ENCODE results near the gene TAOK3. TPM values are rescaled to one million over a fixed set of nuclear protein-coding genes. Genes with fewer than 3 reads are reported as not detected.

The TAOK3 gene
- total RNA-seq, 1 donor = 34.5 TPM

- DNase-seq (ENCODE audit: low read depth) = no peak
Measured at GRCh38 chr12:118344829-118345228, 27.9 kb downstream of the TAOK3 start.

GRCh38 chr12:118342090-118342489, 30.6 kb downstream of the TAOK3 start:
- DNase-seq (ENCODE audit: low read depth) = no peak
- H3K4me3 ChIP-seq (ENCODE audit: low read depth, low read length) = no peak overlapping the region
- no peak for TF ChIP-seq CTCF (IDR thresholded peaks at IDR 0.05; ENCODE audit: insufficient read depth, low read depth, low read length)

More at GRCh38 chr12:118344829-118345228, 27.9 kb downstream of the TAOK3 start:
- H3K4me3 ChIP-seq (ENCODE audit: low read depth, low read length) = no peak overlapping the region
- TF ChIP-seq CTCF (IDR thresholded peaks at IDR 0.05; ENCODE audit: insufficient read depth, low read depth, low read length) = no peak

- DNase-seq (ENCODE audit: low read depth) = peak; percentile 85
- TF ChIP-seq CTCF (IDR thresholded peaks at IDR 0.05; ENCODE audit: insufficient read depth, low read depth, low read length) = no peak
- H3K4me3 ChIP-seq (ENCODE audit: low read depth, low read length) = no peak overlapping the region
Measured at GRCh38 chr12:118337194-118337838, 35.4 kb downstream of the TAOK3 start.

- TF ChIP-seq CTCF (IDR thresholded peaks at IDR 0.05; ENCODE audit: insufficient read depth, low read depth, low read length) = no peak
- DNase-seq (ENCODE audit: low read depth) = no peak
- H3K4me3 ChIP-seq (ENCODE audit: low read depth, low read length) = no peak overlapping the region
Measured at GRCh38 chr12:118336123-118336522, 36.6 kb downstream of the TAOK3 start.

- no peak for TF ChIP-seq CTCF (IDR thresholded peaks at IDR 0.05; ENCODE audit: insufficient read depth, low read depth, low read length)
- H3K4me3 ChIP-seq (ENCODE audit: low read depth, low read length) = no peak overlapping the region
- peak; percentile 82 for DNase-seq (ENCODE audit: low read depth)
Measured at GRCh38 chr12:118334939-118335567, 37.7 kb downstream of the TAOK3 start.

GRCh38 chr12:118334241-118334640, 38.5 kb downstream of the TAOK3 start:
- no peak for DNase-seq (ENCODE audit: low read depth)
- no peak for TF ChIP-seq CTCF (IDR thresholded peaks at IDR 0.05; ENCODE audit: insufficient read depth, low read depth, low read length)
- no peak overlapping the region for H3K4me3 ChIP-seq (ENCODE audit: low read depth, low read length)
